PC-3 (cell line): ENCODE results near the gene SUGP1. TPM values are rescaled to one million over a fixed set of nuclear protein-coding genes. Genes with fewer than 3 reads are reported as not detected.
A peak's percentile ranks its signal among the peaks of the same experiment; 100 is the strongest.

Experiments used
- ATAC-seq: fragments of 200-7000 bp; cut with Tn5 transposase; 2 replicates; pipeline ENCODE4 v1.9.1; 2020; ENCODE audit warnings: mild to moderate bottlenecking, moderate library complexity
- BruUV-seq: library from RNA; stranded (reverse); fragments of 400-500 nt; replicated peaks from 2 replicates; lab custom pipeline; 2021; lab: Mats Ljungman, UMichigan
- CTCF ChIA-PET: fragments of 300-600 bp; sonication (Branson Sonifier 250); formaldehyde crosslinking; loops from one replicate; lab custom pipeline; 2022; ENCODE audit warnings: antibody characterized with exemption; lab: Charles Lee
- POLR2A ChIA-PET: fragments of 300-600 bp; sonication (Branson Sonifier 250); formaldehyde crosslinking; loops from one replicate; lab custom pipeline; 2022; ENCODE audit warnings: antibody characterized with exemption; ENCODE audit not compliant: unreplicated experiment; lab: Charles Lee
- DNase-seq: peaks from one replicate; pipeline ENCODE4 v3.0.0-alpha.2; 2015
- H2AFZ ChIP-seq: fragments of 300-600 bp; sonication (generic); 2 replicates; pipeline ENCODE4 v1.6.0; 2016; ENCODE audit warnings: antibody characterized with exemption, low read length
- H3F3A ChIP-seq: fragments of 300-600 bp; sonication (generic); one replicate; pipeline ENCODE4 v1.6.0; 2017; ENCODE audit warnings: antibody characterized with exemption, low read length, control low read depth, mild to moderate bottlenecking; ENCODE audit not compliant: unreplicated experiment
- H3K27ac ChIP-seq: fragments of 300-600 bp; sonication (generic); 2 replicates; pipeline ENCODE4 v1.5.1; 2016; ENCODE audit warnings: mild to moderate bottlenecking, low read length
- H3K27me3 ChIP-seq: fragments of 300-600 bp; sonication (generic); 2 replicates; pipeline ENCODE4 v1.6.1; 2016; ENCODE audit warnings: low read length, mixed read lengths
- H3K36me3 ChIP-seq: fragments of 300-600 bp; sonication (generic); 2 replicates; pipeline ENCODE4 v1.6.1; 2016; ENCODE audit warnings: low read depth, mixed run types, low read length, mixed read lengths
- H3K4me1 ChIP-seq: fragments of 300-600 bp; sonication (generic); 2 replicates; pipeline ENCODE4 v1.5.1; 2016; ENCODE audit warnings: low read length; ENCODE audit not compliant: insufficient read depth
- H3K4me2 ChIP-seq: fragments of 300-600 bp; sonication (generic); 2 replicates; pipeline ENCODE4 v1.6.0; 2016; ENCODE audit warnings: low read length
- H3K4me3 ChIP-seq: fragments of 300-600 bp; sonication (generic); 2 replicates; pipeline ENCODE4 v1.5.1; 2016; ENCODE audit warnings: mild to moderate bottlenecking, low read length, mixed read lengths
- H3K79me2 ChIP-seq: fragments of 300-600 bp; sonication (generic); 2 replicates; pipeline ENCODE4 v1.6.1; 2017; ENCODE audit warnings: low read length, mixed read lengths
- H3K9ac ChIP-seq: fragments of 300-600 bp; sonication (generic); 2 replicates; pipeline ENCODE4 v1.6.0; 2016; ENCODE audit warnings: mild to moderate bottlenecking, low read length
- H3K9me2 ChIP-seq: fragments of 300-600 bp; sonication (generic); replicated peaks from 2 replicates; pipeline ENCODE4 v1.6.1; 2016; ENCODE audit warnings: mixed run types, low read length, mixed read lengths
- H3K9me3 ChIP-seq: fragments of 300-600 bp; sonication (generic); 2 replicates; pipeline ENCODE4 v1.6.1; 2016; ENCODE audit warnings: low read length, mixed read lengths
- H4K20me1 ChIP-seq: fragments of 300-600 bp; sonication (generic); 2 replicates; pipeline ENCODE4 v1.6.1; 2016; ENCODE audit warnings: low read length, mixed read lengths
- EZH2 ChIP-seq: fragments of 300-600 bp; sonication (generic); IDR thresholded peaks from one replicate; pipeline ENCODE4 v1.6.1; 2017; ENCODE audit warnings: antibody characterized with exemption, mild to moderate bottlenecking, low read length; ENCODE audit not compliant: unreplicated experiment
- EZH2phosphoT487 ChIP-seq: fragments of 300-600 bp; sonication (generic); IDR thresholded peaks from 2 replicates; pipeline ENCODE4 v1.6.1; 2018; ENCODE audit warnings: mild to moderate bottlenecking, antibody characterized with exemption, low read length, borderline replicate concordance
- intact Hi-C: fragments of 100-400 bp; cut with micrococcal nuclease; formaldehyde crosslinking; loops from 2 replicates; pipeline ENCODE4 v1.9.0; 2023
- total RNA-seq: library from RNA; depleted of rRNA; stranded (reverse); fragments of >200 nt; gene quantifications from 2 replicates; pipeline ENCODE4 v1.2.3, GENCODE V29; 2014
- TF ChIP-seq, protein P1 (sequence below): fragments of 300-600 bp; sonication (generic); conservative IDR thresholded peaks from 2 replicates; pipeline ENCODE4 v1.5.1; 2017; ENCODE audit warnings: antibody characterized with exemption, low read depth, mild to moderate bottlenecking, low read length

SUGP1 gene
- total RNA-seq, 1 experiment from 2014 or later: 42.1 TPM

DNA sequence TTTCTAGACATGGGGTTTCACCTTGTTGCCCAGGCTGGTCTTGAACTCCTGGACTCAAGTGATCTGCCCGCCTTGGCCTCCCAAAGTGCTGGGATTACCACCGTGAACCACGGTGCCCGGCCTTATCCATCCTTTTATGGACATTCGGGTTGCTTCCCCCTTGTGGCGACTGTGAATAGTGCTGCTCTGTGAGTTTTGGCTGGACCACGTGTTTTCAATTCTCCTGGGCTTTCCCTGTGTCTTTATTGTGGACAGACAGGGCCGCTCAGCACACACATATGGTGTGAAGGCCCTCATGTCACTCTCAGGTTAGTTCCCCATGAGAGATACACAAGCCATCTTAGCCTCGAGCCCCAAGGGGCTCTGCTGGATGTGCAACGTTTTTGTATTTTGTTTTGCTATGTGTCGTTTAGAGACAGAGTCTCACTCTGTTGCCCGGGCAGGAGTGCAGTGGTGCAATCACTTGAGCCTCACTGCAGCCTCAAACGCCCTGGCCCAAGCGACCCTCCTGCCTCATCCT lies 40.8 kb upstream of the SUGP1 start:
- Histone ChIP-seq H4K20me1 (no peaks in the 10 kb centered on the region), H3K36me3 (no peaks in the 10 kb centered on the region; the same call in 1 of the 2 replicates), H3K4me3 (no peak overlapping the region), H3K27ac (no peak overlapping the region), H3F3A (peaks cover 3% of the 10 kb centered on the region), H3K79me2 (no peaks in the 10 kb centered on the region), H3K4me1 (0 out of 2 replicates have a peak, but pooled peaks cover 5% of the 10 kb centered on the region), H3K27me3 (no peaks in the 10 kb centered on the region), H3K9me3 (no peaks in the 10 kb centered on the region), H3K4me2 (no peak overlapping the region), H3K9me2 (no peaks in the 10 kb centered on the region), H3K9ac (no peak overlapping the region), H2AFZ (peak overlapping the region; percentile 49; the same call in 1 of the 2 replicates)
- ATAC-seq (peak; percentile 77), DNase-seq (peak; percentile 87)
- ChIA-PET CTCF (no interaction called here), POLR2A (interaction anchor here (0.7 kb wide), 1 partner anchor 39 kb away, joined by 4 read pairs; no protein-coding TSS in a partner anchor)
- TF ChIP-seq EZH2phosphoT487: no peak
- TF ChIP-seq, protein P1, sequence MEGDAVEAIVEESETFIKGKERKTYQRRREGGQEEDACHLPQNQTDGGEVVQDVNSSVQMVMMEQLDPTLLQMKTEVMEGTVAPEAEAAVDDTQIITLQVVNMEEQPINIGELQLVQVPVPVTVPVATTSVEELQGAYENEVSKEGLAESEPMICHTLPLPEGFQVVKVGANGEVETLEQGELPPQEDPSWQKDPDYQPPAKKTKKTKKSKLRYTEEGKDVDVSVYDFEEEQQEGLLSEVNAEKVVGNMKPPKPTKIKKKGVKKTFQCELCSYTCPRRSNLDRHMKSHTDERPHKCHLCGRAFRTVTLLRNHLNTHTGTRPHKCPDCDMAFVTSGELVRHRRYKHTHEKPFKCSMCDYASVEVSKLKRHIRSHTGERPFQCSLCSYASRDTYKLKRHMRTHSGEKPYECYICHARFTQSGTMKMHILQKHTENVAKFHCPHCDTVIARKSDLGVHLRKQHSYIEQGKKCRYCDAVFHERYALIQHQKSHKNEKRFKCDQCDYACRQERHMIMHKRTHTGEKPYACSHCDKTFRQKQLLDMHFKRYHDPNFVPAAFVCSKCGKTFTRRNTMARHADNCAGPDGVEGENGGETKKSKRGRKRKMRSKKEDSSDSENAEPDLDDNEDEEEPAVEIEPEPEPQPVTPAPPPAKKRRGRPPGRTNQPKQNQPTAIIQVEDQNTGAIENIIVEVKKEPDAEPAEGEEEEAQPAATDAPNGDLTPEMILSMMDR: peak; percentile 73
- no TSS peak for BruUV-seq
- intact Hi-C loops: loop anchor here (5.0 kb wide), 1 partner anchor 116 kb away; no protein-coding TSS in a partner anchor

DNA sequence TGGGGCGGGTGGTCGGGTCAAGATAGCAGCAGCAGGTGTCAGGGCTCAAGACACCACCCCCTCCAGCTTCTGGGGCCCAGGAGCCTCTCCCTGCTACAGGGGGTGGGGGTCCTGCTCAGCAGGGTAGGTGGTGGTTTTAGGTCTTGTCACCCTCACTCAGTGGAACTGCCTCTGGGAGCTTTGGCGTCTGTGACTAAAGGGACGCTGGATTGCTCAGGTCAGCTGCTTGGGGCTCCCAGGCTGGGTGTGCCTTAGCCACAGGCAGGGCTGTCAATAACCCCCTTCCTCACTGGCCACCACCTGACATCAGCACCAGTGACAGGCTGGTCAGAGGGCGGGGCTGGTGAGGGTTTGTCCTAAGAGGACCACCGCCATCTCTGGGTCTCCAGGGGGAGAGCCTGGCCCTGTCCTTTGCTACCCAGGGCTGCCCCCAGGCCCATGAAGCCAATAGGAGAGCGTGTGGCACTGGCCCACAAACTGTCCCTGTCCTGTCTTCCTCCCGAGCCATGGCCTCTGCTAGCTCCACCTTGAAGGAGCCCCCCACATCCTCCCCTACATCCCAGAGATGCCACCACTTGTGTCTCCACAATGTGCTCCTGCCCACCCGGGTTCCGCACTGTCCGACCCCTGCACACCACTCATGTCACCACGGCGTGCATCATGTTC lies 36.7 kb upstream of the SUGP1 start:
- Histone ChIP-seq H3K4me3 (no peak overlapping the region), H3K27ac (no peak overlapping the region), H3F3A (peaks cover 2% of the 10 kb centered on the region), H3K9me2 (no peaks in the 10 kb centered on the region), H3K9ac (no peak overlapping the region), H2AFZ (no peak overlapping the region), H3K4me2 (no peak overlapping the region), H4K20me1 (no peaks in the 10 kb centered on the region), H3K79me2 (no peaks in the 10 kb centered on the region), H3K9me3 (no peaks in the 10 kb centered on the region), H3K4me1 (no peaks in the 10 kb centered on the region), H3K36me3 (peaks cover 7% of the 10 kb centered on the region; the same call in 1 of the 2 replicates), H3K27me3 (no peaks in the 10 kb centered on the region)
- ChIA-PET POLR2A (no interaction called here), CTCF (no interaction called here)
- no peak for DNase-seq
- ATAC-seq: no peak
- no TSS peak for BruUV-seq
- no peak for TF ChIP-seq EZH2phosphoT487
- TF ChIP-seq, protein P1: no peak
- TF ChIP-seq EZH2: no peak
- intact Hi-C loops: no loop called here

DNA sequence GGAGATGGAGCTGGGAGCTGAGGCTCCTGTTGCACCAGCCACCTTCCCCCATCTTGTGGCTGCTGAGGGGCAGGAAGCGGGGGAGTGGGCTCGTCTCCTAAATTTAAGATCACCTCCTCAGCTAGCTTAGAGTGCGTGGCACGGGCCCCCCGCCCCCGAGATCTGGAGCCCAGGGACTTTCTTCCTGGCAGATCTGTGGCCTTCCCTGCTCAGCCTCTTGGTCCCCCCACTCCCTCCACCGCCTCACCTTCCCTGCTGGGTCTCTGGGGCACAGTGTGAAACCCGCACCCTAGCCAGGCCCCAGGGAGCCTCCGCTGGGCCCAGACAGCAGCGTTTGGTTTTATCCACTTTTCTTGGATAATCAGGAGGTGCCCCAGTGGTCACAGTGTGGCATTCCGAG lies 36.2 kb upstream of the SUGP1 start:
- no TSS peak for BruUV-seq
- H3K36me3 ChIP-seq: peaks cover 7% of the 10 kb centered on the region; the same call in 1 of the 2 replicates
- no peaks in the 10 kb centered on the region for H3K9me2 ChIP-seq
- POLR2A ChIA-PET: no interaction called here
- no peaks in the 10 kb centered on the region for H3K4me1 ChIP-seq
- no peak for TF ChIP-seq EZH2
- TF ChIP-seq, protein P1: no peak
- TF ChIP-seq EZH2phosphoT487: no peak
- no peak overlapping the region for H2AFZ ChIP-seq
- no peak overlapping the region for H3K4me2 ChIP-seq
- CTCF ChIA-PET: no interaction called here
- no peak for DNase-seq
- no peaks in the 10 kb centered on the region for H3F3A ChIP-seq
- no peaks in the 10 kb centered on the region for H3K79me2 ChIP-seq
- H3K4me3 ChIP-seq: no peak overlapping the region
- no peak overlapping the region for H3K9ac ChIP-seq
- no peak overlapping the region for H3K27ac ChIP-seq
- intact Hi-C loops: no loop called here
- H3K9me3 ChIP-seq: no peaks in the 10 kb centered on the region
- no peaks in the 10 kb centered on the region for H3K27me3 ChIP-seq
- no peak for ATAC-seq
- no peaks in the 10 kb centered on the region for H4K20me1 ChIP-seq
